Body of pancreas (tissue), 4 donors: Measurements from ENCODE around the gene C5orf63.

Experiments
- POLR2A ChIP-seq, 3 donors: fragments of 450-650 bp; IDR thresholded peaks; one replicate each; pipeline ENCODE4 v1.6.1; 2016; ENCODE audit warnings: antibody characterized with exemption in 3 of 3, mild to moderate bottlenecking in 2 of 3
- TF ChIP-seq, protein P1 (sequence below), 7 experiments: fragments of 450-650 bp in 4 of 7; fragments of 200-600 bp in 3 of 7; sonication (generic) in 3 of 7; IDR thresholded peaks; one replicate each; pipeline ENCODE4 v1.5.1; 2016 to 2019; ENCODE audit warnings: antibody characterized with exemption in 7 of 7

DNA sequence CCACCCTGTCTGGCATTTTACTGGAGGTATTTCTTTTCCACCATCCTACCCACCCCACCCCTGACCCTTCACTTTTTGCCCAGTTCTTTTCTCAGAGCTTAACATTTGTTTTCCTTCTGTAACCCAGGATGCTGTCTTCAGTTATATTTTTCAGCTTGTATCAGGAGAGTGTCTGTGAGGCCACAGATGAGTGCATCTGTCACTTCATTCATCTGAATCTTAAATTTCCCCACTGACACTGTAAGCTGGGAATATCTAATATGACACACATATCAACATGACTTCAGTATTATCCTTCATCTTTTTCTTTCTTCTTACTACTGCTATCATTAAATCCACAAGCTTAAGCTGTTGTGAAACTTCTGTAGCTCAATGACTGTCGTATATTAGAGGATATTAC lies 47.8 kb downstream of the C5orf63 start:
- TF ChIP-seq, protein P1, sequence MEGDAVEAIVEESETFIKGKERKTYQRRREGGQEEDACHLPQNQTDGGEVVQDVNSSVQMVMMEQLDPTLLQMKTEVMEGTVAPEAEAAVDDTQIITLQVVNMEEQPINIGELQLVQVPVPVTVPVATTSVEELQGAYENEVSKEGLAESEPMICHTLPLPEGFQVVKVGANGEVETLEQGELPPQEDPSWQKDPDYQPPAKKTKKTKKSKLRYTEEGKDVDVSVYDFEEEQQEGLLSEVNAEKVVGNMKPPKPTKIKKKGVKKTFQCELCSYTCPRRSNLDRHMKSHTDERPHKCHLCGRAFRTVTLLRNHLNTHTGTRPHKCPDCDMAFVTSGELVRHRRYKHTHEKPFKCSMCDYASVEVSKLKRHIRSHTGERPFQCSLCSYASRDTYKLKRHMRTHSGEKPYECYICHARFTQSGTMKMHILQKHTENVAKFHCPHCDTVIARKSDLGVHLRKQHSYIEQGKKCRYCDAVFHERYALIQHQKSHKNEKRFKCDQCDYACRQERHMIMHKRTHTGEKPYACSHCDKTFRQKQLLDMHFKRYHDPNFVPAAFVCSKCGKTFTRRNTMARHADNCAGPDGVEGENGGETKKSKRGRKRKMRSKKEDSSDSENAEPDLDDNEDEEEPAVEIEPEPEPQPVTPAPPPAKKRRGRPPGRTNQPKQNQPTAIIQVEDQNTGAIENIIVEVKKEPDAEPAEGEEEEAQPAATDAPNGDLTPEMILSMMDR (IDR thresholded peaks at IDR 0.05) = no peak
- no peak for TF ChIP-seq POLR2A (IDR thresholded peaks at IDR 0.05)
